ENCODE results near the gene RCN2.

Gene RCN2

GRCh38 chr15:76991741-76992645, 60.4 kb downstream of the RCN2 start:
- H3K4me3 ChIP-seq (ENCODE audit: low read length): no peak overlapping the region
- no peak for TF ChIP-seq CTCF (conservative IDR thresholded peaks at IDR 0.05; ENCODE audit: low read length)
- no peak for DNase-seq (ENCODE audit: low read depth)

- no peak for DNase-seq (ENCODE audit: low read depth)
- no peak overlapping the region for H3K4me3 ChIP-seq (ENCODE audit: low read length)
- TF ChIP-seq CTCF (conservative IDR thresholded peaks at IDR 0.05; ENCODE audit: low read length): no peak
Observed at GRCh38 chr15:76993114-76993725, 61.7 kb downstream of the RCN2 start.

- no peak for TF ChIP-seq CTCF (conservative IDR thresholded peaks at IDR 0.05; ENCODE audit: low read length)
- DNase-seq (ENCODE audit: low read depth): no peak
- H3K4me3 ChIP-seq (ENCODE audit: low read length): no peak overlapping the region
Observed at GRCh38 chr15:76994001-76994400, 62.5 kb downstream of the RCN2 start.

- no peak for TF ChIP-seq CTCF (conservative IDR thresholded peaks at IDR 0.05; ENCODE audit: low read length)
- H3K4me3 ChIP-seq (ENCODE audit: low read length): no peak overlapping the region
- no peak for DNase-seq (ENCODE audit: low read depth)
Observed at GRCh38 chr15:76994496-76994895, 62.9 kb downstream of the RCN2 start.

GRCh38 chr15:76994971-76995945, 63.7 kb downstream of the RCN2 start, which contains the start of gene PSTPIP1:
Gene PSTPIP1 (plus strand): TSS chr15:76995126. CDS start chr15:76995574, 448 bp downstream.
- no peak within 1 kb of the TSS for H3K4me3 ChIP-seq (ENCODE audit: low read length)
- no peak for TF ChIP-seq CTCF (conservative IDR thresholded peaks at IDR 0.05; ENCODE audit: low read length)
- peak; percentile 15 for DNase-seq (ENCODE audit: low read depth)

GRCh38 chr15:76996076-76996525, 64.6 kb downstream of the RCN2 start:
- no peak for DNase-seq (ENCODE audit: low read depth)
- TF ChIP-seq CTCF (conservative IDR thresholded peaks at IDR 0.05; ENCODE audit: low read length): no peak
- no peak overlapping the region for H3K4me3 ChIP-seq (ENCODE audit: low read length)

Measured in AG10803 (cell line).